WI38 (cell line): Measurements from ENCODE around the gene GPR176.
A peak's percentile ranks its signal among the peaks of the same experiment; 100 is the strongest.

ENCODE experiments used
- H3K4me3 ChIP-seq: 2 replicates; pipeline ENCODE4 v1.5.1; 2011; ENCODE audit warnings: low read depth, mild to moderate bottlenecking, control low read depth, low read length
- TF ChIP-seq, protein P1 (sequence below): IDR thresholded peaks from 2 replicates; pipeline ENCODE4 v1.5.1; 2012; ENCODE audit warnings: low read depth, mild to moderate bottlenecking, control low read depth, low read length

The GPR176 gene

GRCh38 chr15:39890621-39891020 is 29.4 kb downstream of the GPR176 start:
- no peak overlapping the region for H3K4me3 ChIP-seq
- TF ChIP-seq, protein P1, sequence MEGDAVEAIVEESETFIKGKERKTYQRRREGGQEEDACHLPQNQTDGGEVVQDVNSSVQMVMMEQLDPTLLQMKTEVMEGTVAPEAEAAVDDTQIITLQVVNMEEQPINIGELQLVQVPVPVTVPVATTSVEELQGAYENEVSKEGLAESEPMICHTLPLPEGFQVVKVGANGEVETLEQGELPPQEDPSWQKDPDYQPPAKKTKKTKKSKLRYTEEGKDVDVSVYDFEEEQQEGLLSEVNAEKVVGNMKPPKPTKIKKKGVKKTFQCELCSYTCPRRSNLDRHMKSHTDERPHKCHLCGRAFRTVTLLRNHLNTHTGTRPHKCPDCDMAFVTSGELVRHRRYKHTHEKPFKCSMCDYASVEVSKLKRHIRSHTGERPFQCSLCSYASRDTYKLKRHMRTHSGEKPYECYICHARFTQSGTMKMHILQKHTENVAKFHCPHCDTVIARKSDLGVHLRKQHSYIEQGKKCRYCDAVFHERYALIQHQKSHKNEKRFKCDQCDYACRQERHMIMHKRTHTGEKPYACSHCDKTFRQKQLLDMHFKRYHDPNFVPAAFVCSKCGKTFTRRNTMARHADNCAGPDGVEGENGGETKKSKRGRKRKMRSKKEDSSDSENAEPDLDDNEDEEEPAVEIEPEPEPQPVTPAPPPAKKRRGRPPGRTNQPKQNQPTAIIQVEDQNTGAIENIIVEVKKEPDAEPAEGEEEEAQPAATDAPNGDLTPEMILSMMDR = no peak

- no peak overlapping the region for H3K4me3 ChIP-seq
- TF ChIP-seq, protein P1 = no peak
Observed at GRCh38 chr15:39889601-39890000, 30.5 kb downstream of the GPR176 start.

- no peak overlapping the region for H3K4me3 ChIP-seq
- TF ChIP-seq, protein P1 = no peak
Observed at GRCh38 chr15:39888809-39889208, 31.3 kb downstream of the GPR176 start.

DNA sequence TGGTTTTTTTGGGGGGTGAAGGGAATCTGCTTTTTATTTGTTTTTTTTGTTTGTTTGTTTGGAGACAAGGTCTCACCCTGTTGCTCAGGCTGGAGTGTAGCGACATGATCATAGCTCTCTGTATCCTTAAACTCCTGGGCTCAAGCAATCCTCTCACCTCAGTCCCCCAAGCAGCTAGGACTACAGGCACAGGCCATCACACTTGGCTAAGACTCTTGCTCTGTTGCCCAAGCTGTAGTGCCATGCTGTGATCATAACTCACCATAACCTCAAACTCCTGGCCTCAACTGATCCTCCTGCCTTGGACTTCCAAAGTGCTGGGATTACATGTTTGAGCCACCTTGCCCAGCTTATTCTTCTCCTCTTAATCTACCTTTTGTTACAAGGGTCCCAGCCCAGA is 31.8 kb downstream of the GPR176 start:
- no peak overlapping the region for H3K4me3 ChIP-seq
- TF ChIP-seq, protein P1 = no peak

- no peak overlapping the region for H3K4me3 ChIP-seq
- TF ChIP-seq, protein P1 = peak; percentile 40
Observed at GRCh38 chr15:39887832-39888231, 32.2 kb downstream of the GPR176 start.

- H3K4me3 ChIP-seq = no peak overlapping the region
- TF ChIP-seq, protein P1 = no peak
Observed at GRCh38 chr15:39887211-39887610, 32.9 kb downstream of the GPR176 start.

DNA sequence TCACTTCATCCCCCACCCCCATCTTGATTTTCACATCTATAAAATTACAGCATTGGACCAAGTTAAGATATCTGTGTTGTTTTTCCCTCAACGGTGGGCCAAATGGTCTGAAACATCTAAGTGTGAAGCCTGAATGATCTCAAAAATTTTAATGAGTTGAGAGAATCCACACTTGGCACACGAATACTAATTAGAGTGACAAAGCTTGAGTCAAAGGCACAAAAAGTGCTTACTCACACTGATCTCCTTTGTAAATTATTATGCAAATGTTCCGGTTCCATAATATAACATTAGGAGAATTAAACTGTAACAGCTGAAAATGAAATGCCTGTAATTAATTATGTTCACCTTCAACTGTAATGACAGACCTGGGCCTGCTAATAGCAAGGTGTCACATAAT is 33.6 kb downstream of the GPR176 start:
- H3K4me3 ChIP-seq = no peak overlapping the region
- TF ChIP-seq, protein P1 = no peak
